ENCODE measurements around the gene MRPS10.

MRPS10 gene

GRCh38 chr6:42217519-42218367 lies at the start of gene MRPS10:
Gene MRPS10 (minus strand): TSS chr6:42217861. CDS start chr6:42217849, 12 bp downstream.
- peak; percentile 85 for DNase-seq (ENCODE audit: low read depth)

- DNase-seq (ENCODE audit: low read depth) = no peak
Observed at GRCh38 chr6:42266538-42266937, 48.9 kb upstream of the MRPS10 start.

- no peak for DNase-seq (ENCODE audit: low read depth)
Observed at GRCh38 chr6:42264852-42265390, 47.3 kb upstream of the MRPS10 start.

GRCh38 chr6:42264162-42264851 lies 46.6 kb upstream of the MRPS10 start:
- no peak for DNase-seq (ENCODE audit: low read depth)

GRCh38 chr6:42263165-42263728 lies 45.6 kb upstream of the MRPS10 start:
- no peak for DNase-seq (ENCODE audit: low read depth)

GRCh38 chr6:42260972-42261371 lies 43.3 kb upstream of the MRPS10 start:
- DNase-seq (ENCODE audit: low read depth) = no peak

GRCh38 chr6:42260396-42260888 lies 42.8 kb upstream of the MRPS10 start:
- no peak for DNase-seq (ENCODE audit: low read depth)

- no peak for DNase-seq (ENCODE audit: low read depth)
Observed at GRCh38 chr6:42259841-42260395, 42.3 kb upstream of the MRPS10 start.

- DNase-seq (ENCODE audit: low read depth) = no peak
Observed at GRCh38 chr6:42259286-42259685, 41.6 kb upstream of the MRPS10 start.

- DNase-seq (ENCODE audit: low read depth) = no peak
Observed at GRCh38 chr6:42257614-42258013, 40.0 kb upstream of the MRPS10 start.

GRCh38 chr6:42257063-42257462 lies 39.4 kb upstream of the MRPS10 start:
- DNase-seq (ENCODE audit: low read depth) = no peak

GRCh38 chr6:42255050-42255449 lies 37.4 kb upstream of the MRPS10 start:
- DNase-seq (ENCODE audit: low read depth) = no peak

GRCh38 chr6:42254505-42254904 lies 36.8 kb upstream of the MRPS10 start:
- no peak for DNase-seq (ENCODE audit: low read depth)

GRCh38 chr6:42251911-42252637 lies 34.4 kb upstream of the MRPS10 start:
- no peak for DNase-seq (ENCODE audit: low read depth)

- no peak for DNase-seq (ENCODE audit: low read depth)
Observed at GRCh38 chr6:42251500-42251899, 33.8 kb upstream of the MRPS10 start.

- no peak for DNase-seq (ENCODE audit: low read depth)
Observed at GRCh38 chr6:42250274-42250931, 32.7 kb upstream of the MRPS10 start.

GRCh38 chr6:42249279-42249678 lies 31.6 kb upstream of the MRPS10 start:
- DNase-seq (ENCODE audit: low read depth) = no peak

GRCh38 chr6:42243046-42243445 lies 25.4 kb upstream of the MRPS10 start:
- DNase-seq (ENCODE audit: low read depth) = no peak

GRCh38 chr6:42241915-42242314 lies 24.3 kb upstream of the MRPS10 start:
- DNase-seq (ENCODE audit: low read depth) = no peak

- no peak for DNase-seq (ENCODE audit: low read depth)
Observed at GRCh38 chr6:42239736-42240375, 22.2 kb upstream of the MRPS10 start.

- no peak for DNase-seq (ENCODE audit: low read depth)
Observed at GRCh38 chr6:42239333-42239732, 21.7 kb upstream of the MRPS10 start.
